GM21576 (cell line): ENCODE measurements around the gene OTOGL.

ENCODE experiments used
- ATAC-seq: cut with Tn5 transposase; IDR thresholded peaks from one replicate; pipeline ENCODE4 v1.9.1; 2021; ENCODE audit warnings: mild to moderate bottlenecking, moderate library complexity; ENCODE audit not compliant: unreplicated experiment

Gene OTOGL, protein sequence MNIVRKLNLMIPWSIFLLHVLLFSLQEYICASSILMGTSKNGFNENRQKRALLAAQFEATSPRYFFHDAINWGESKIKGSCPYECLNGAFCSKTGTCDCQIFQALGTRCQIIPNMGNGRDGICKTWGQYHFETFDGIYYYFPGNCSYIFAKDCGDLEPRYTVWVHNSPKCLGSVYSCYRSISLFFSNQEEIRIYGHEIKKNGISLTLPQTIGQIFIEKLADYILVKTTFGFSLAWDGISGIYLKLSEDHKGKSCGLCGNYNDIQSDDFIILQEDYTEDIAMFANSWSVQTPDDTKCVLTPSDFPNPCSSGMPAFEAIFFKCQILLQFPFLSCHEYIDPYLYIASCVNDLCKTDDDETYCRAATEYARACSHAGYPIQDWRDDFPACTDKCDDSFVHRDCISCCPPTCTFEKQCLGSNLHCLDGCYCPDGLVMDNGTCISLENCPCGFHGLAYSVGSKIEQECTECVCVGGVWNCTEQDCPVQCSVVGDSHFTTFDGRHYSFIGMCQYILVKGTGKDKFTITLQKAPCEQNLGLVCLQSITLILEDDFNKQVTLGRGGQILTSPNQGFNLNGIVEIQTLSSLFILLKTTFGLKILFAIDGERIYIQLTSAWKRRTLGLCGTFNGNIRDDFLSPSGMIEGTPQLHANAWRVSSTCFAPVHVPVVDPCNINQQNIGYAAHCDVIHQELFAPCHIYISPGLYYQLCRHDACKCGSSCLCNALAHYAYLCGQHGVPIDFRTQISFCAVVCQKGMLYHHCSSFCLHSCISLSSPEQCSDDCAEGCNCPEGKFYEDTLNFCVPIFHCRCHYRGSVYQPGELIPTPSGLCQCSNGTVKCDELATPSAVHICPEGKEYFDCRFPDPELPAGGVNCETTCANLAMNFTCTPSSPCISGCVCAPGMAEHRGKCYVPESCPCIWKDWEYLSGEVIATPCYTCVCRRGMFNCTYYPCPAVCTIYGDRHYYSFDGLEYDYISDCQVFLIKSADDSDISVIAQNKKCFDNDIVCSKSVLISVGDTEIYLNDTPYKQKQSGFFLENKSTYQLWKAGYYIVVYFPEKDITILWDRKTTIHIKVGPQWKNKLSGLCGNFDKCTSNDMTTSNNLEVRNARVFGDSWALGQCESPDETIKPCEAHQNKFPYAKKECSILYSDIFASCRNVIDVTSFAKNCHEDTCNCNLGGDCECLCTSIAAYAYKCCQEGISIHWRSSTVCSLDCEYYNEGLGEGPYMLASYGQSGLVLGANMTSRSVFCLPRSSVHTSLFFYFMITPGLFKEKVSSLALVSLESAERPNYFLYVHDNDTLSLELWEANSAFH (N-terminal part only)

DNA sequence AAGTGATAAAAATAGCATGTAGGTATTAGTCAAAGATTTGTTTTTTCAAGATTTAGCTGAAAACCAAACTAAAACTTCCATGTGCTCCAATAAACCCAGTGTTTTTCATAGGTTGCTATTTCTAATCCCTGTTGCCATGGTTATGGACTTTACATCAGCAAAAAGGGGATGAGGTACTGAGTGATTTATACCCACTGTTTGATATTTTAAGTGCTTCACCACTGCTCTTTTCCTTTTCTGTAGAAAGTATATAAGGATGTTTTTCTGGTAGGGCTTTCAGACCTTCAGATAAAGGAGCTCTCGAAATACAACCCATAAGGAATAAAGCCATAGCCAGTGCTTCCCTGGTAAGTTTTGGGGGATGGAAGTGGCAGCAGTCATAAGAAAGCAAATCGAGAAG, at the start of gene OTOGL:
Gene OTOGL, plus strand, starts transcription at position 279 of the 400 bp plus-strand sequence. CDS start 109,895 bp downstream, outside the sequence.
- ATAC-seq, result no peak

DNA sequence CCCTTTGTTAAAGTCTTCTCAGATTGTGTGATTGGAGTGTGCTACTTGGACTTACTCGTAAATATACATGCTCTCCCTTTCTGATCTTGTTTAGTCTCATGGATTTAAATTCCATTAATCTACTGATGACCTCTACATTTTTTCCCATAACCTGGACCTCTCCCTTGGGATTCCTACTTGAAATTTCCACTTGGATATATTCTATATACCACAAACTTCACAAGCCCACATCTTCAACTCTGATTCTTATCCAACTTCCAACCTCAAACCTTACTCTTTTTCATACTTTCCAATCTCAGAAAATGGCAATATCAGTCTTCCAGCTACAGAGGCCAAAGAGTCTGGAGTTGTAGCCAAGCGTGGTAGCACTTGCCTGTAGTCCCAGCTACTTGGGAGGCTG, 49.1 kb upstream of the OTOGL start:
- ATAC-seq, result no peak

DNA sequence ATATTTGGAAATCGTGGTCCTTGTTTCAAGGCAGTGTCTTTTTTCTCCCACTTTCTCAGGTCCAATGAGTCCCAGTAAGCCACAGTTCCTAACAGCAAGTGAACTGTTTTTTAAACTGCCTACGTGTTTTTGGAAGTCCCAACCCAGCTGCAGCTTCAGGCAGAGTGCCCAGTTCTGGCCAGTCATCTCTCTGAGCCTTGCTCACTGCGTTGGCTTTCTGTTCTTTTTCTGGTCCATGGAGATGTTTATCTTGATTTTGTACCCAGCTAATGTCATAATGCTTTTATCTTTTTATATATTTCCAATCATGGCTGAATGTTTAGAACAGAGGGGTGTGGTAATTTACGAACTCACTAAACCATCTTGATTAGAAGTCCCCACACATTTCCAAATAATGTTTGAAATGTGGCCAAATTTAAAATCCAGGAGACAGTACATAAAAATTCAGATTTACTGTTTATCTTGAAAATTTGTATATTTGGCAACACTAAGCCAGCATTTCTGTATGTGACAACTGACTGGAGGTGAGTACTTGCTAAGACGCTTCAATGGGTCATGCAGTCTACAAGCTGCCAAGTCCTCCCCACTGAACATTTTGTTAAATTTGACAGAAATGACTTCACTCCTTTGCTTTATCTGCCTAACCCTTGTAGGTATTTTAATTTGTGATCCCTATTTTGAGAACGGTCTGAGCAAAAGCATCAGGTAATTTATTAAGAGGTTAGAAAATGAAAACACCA, 46.1 kb upstream of the OTOGL start:
- ATAC-seq, result no peak

DNA sequence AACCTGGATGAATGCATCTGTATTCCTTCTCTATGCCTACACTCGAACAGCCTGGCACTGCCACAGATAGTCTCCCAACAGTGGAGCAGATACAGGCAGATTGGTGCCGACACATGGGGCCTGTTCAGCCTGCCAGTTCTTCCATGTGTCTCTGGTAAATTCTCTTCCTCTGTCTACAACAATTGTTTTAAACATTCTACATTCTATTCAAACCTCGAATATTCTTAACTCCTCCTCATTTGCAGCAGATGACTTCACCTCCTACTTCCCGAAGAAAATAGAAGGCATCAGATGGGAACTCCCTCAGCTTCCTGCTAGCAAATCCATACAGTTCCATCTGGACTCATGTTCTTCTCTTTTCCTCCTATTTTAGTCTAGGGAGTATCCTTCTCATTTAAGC, 43.1 kb upstream of the OTOGL start:
- ATAC-seq, result no peak

DNA sequence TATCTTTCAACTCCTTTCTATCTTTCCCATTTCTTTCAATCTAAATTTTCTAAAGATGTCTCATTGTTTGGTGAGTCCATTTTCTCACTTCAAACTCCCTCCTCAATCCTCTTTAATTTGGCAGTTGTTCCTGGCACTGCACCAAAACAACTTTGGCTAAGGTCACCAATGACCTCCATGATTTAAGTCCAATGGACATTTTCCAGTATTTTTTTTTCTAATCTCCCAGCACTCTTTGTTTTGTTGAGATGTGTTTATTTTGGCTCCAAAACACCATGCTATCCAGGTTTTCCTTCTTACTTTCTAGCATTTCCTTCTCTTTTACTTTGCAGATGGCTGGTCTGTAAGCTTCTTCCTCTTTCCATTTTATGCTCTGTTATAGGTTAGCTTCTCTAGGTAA, 42.5 kb upstream of the OTOGL start:
- no peak for ATAC-seq

GRCh38 chr12:80058586-80058985, 40.8 kb upstream of the OTOGL start:
- ATAC-seq, result no peak

- ATAC-seq, result no peak
Measured at GRCh38 chr12:80059102-80059501, 40.2 kb upstream of the OTOGL start.

GRCh38 chr12:80059875-80060274, 39.5 kb upstream of the OTOGL start:
- no peak for ATAC-seq

DNA sequence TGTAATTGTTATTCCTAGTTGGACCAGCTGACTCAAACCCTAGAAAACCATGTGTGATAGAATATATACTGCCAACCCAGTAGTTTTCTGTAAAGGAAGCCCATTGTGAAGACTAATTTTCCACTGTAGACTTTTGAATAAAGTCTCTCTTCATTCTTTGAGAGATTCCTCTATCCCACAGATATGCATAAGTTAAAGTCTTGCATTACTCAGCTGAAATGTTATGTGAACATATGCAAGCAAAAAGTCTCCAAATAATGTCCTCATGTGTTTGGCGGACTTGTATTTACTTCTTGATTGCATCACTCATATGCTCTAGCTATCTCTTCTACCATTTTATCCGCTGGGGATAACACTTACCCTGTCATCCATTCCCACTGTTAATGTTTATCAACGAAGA, 35.1 kb upstream of the OTOGL start:
- no peak for ATAC-seq

DNA sequence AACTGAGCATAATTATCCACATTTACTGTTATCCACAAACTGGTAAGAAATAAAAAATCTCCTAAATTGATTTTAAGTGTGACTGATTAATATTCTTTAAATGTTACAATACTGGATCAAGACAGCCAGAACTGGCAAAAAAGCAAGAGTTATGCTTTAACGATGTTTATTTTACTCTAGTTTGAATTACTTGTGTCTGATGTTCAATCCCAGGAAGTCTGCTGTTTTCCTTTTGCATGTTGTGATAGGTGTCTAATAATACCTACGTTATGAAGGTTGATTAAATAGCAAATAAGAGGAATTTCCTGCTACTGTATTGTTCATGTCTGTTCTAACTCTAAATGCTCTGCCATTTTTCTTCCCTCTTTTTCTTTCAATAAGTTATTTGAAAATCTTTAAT, 34.4 kb upstream of the OTOGL start:
- ATAC-seq, result no peak

DNA sequence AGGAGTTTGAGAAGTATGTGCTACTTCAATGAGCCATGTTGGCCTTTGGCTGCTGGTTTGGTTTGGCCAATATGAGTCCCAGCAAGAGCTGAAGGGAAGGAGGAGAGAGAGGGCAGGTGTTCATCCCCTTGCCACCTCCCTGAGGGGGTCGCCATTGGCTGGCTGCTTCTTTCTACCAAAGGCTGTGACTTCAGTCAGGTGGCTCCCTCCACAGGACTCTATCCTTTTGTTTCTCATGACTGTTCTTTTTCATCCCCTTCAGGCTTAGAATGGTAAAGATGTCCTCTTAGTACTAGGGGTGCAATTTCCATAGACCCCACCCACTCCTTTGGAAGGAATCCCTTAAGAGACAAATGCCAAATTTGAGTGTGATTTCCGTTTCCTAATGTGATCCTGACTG, 31.2 kb upstream of the OTOGL start:
- no peak for ATAC-seq

- ATAC-seq, result peak; percentile 80
Measured at GRCh38 chr12:80083892-80084614, 15.3 kb upstream of the OTOGL start.

GRCh38 chr12:80086025-80086424, 13.3 kb upstream of the OTOGL start:
- no peak for ATAC-seq

DNA sequence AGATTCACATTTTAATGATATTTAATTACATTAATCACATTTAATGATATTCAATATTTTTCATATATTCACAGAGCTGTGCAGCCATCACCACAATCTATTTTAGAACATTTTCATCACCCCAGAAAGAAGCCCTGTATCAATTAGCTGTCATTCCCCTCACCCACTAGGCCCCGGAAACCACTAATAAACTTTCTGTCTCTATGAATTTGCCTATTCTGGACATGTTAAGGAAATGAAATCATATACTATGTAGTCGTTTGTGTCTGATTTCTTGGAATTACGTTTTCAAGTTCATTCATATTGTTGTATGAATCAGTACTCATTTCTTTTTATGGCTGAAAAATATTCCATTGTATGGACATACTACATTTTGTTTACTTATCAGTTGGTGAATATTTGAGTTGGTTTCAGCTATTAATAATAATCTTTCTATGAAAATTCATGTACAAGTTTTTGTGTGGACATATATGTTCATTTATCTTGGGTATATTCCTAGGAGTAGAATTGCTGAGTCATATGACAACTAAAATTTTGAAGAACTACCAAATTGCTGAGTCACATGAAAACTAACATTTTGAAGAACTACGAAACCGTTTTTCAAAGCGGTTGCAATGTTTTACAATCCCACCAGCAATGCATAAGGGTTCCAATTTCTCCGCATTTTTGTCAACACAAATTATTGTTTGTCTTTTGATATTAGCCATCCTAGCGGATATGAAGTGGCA, 11.7 kb upstream of the OTOGL start:
- ATAC-seq, result no peak

GRCh38 chr12:80100591-80100990, 1.3 kb downstream of the OTOGL start:
- ATAC-seq, result no peak

DNA sequence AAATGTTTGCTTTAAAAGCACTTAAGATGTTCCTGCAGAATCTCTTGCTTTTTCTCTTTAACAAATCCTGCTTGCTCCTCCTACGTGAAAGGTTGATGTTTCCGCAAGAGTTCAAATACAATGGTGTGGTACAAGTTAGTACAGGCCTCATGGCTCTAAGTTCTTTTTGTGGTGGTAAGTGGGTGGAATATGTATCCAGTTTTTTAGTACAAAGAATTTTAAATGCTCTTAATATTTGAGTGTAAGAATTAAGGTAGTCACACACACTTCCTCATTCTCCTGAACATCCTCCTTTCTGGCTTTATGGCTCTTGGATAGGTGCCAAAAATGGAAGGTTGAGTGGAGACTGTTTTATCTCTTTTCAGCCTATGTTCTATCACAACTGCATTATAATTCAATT, 1.8 kb downstream of the OTOGL start:
- ATAC-seq, result no peak

- ATAC-seq, result no peak
Measured at GRCh38 chr12:80107221-80107620, 7.9 kb downstream of the OTOGL start.

- ATAC-seq, result no peak
Measured at GRCh38 chr12:80116735-80117134, 17.4 kb downstream of the OTOGL start.
